ENCODE data around the gene PPDPF. TPM values are rescaled to one million over a fixed set of nuclear protein-coding genes. Genes with fewer than 3 reads are reported as not detected.

Gene PPDPF
- polyA plus RNA-seq, 1 donor (not counting 4 experiments of a cell fraction or from before 2014, with no cell fraction given): 8.8 TPM

DNA sequence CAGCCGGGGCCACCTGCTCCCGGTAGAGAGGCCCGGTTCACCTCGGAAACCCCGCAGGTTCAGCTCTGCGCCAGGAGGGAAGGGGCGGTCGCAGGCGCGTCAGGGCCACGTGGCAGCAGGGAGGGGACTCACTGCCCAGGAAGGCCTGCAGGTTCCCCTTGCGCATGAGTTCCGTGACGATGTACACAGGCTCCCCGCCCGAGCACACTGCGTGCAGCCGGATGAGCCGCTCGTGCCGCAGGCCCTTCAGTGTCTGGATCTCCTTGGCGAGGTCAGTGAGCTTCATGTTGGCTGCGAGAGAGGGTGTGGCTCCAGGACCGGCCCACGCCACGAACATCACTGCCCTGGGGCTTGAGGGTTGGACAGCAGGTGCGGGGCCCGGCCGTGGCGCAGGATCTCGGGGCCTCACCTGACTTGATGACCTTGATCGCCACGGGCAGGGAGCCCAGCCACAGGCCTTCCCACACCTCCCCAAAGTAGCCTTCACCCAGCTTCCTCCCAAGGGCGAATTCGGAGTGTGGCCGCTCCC is 21.5 kb downstream of the PPDPF start:
- peaks cover 47% of the 10 kb centered on the region for H3K4me1 ChIP-seq (ENCODE audit: control insufficient read depth, extremely low read depth, insufficient read depth, low read length)
- no peaks in the 10 kb centered on the region for H3K36me3 ChIP-seq (ENCODE audit: control insufficient read depth in 2 of 2, extremely low read depth in 1 of 2, insufficient read depth in 2 of 2, low read length in 2 of 2)
- H3K79me2 ChIP-seq (ENCODE audit: control insufficient read depth, insufficient read depth, low read length): no peaks in the 10 kb centered on the region
- no peaks in the 10 kb centered on the region for H3K9me3 ChIP-seq (ENCODE audit: control insufficient read depth, low read depth, low read length)
- no peak overlapping the region for H3K4me2 ChIP-seq (ENCODE audit: control insufficient read depth, extremely low read depth, insufficient read depth, low read depth, low read length)
- no peak overlapping the region for H3K27ac ChIP-seq (ENCODE audit: control insufficient read depth, insufficient read depth, low read length)
- no peak for TF ChIP-seq EZH2 (IDR thresholded peaks at IDR 0.05; ENCODE audit: low read length)
- TF ChIP-seq, protein P1, sequence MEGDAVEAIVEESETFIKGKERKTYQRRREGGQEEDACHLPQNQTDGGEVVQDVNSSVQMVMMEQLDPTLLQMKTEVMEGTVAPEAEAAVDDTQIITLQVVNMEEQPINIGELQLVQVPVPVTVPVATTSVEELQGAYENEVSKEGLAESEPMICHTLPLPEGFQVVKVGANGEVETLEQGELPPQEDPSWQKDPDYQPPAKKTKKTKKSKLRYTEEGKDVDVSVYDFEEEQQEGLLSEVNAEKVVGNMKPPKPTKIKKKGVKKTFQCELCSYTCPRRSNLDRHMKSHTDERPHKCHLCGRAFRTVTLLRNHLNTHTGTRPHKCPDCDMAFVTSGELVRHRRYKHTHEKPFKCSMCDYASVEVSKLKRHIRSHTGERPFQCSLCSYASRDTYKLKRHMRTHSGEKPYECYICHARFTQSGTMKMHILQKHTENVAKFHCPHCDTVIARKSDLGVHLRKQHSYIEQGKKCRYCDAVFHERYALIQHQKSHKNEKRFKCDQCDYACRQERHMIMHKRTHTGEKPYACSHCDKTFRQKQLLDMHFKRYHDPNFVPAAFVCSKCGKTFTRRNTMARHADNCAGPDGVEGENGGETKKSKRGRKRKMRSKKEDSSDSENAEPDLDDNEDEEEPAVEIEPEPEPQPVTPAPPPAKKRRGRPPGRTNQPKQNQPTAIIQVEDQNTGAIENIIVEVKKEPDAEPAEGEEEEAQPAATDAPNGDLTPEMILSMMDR (optimal IDR thresholded peaks at IDR 0.05 in 1 of 3, IDR thresholded peaks at IDR 0.05 in 1 of 3, conservative IDR thresholded peaks at IDR 0.05 in 1 of 3; ENCODE audit: extremely low read depth in 1 of 3, insufficient read depth in 2 of 3, low read length in 3 of 3): no peak
- H4K20me1 ChIP-seq (ENCODE audit: control insufficient read depth, extremely low read depth, insufficient read depth, low read length): no peaks in the 10 kb centered on the region
- no peak overlapping the region for H3K9ac ChIP-seq (ENCODE audit: control insufficient read depth, extremely low read depth, insufficient read depth, low read length)
- dilution Hi-C loops (cut with MboI; ENCODE audit: extremely low pct_ligation_motif_present, low sequenced_read_pairs): no loop called here
- peak overlapping the region in 1 of 3 experiments; percentile 19 for H3K4me3 ChIP-seq (ENCODE audit: control insufficient read depth in 2 of 3, extremely low read depth in 1 of 3, insufficient read depth in 2 of 3, low read depth in 1 of 3, low read length in 3 of 3)
- peak overlapping the region; percentile 4 for H2AFZ ChIP-seq (ENCODE audit: control insufficient read depth, low read length)
- H3K27me3 ChIP-seq (ENCODE audit: control insufficient read depth, extremely low read depth, insufficient read depth, low read length): no peaks in the 10 kb centered on the region
- H3K9me1 ChIP-seq (ENCODE audit: control insufficient read depth, extremely low read depth, insufficient read depth, low read length): no peaks in the 10 kb centered on the region
- DNase-seq (ENCODE audit: low read depth, low spot score) (no peak), FAIRE-seq (peak; percentile 48)

- Histone ChIP-seq H3K9me1 (ENCODE audit: control insufficient read depth, extremely low read depth, insufficient read depth, low read length) (no peaks in the 10 kb centered on the region), H3K4me1 (ENCODE audit: control insufficient read depth, extremely low read depth, insufficient read depth, low read length) (peaks cover 47% of the 10 kb centered on the region), H3K36me3 (ENCODE audit: control insufficient read depth in 2 of 2, extremely low read depth in 1 of 2, insufficient read depth in 2 of 2, low read length in 2 of 2) (no peaks in the 10 kb centered on the region), H3K4me2 (ENCODE audit: control insufficient read depth, extremely low read depth, insufficient read depth, low read depth, low read length) (no peak overlapping the region), H2AFZ (ENCODE audit: control insufficient read depth, low read length) (no peak overlapping the region), H3K4me3 (ENCODE audit: control insufficient read depth in 2 of 3, extremely low read depth in 1 of 3, insufficient read depth in 2 of 3, low read depth in 1 of 3, low read length in 3 of 3) (no peak overlapping the region), H3K9me3 (ENCODE audit: control insufficient read depth, low read depth, low read length) (no peaks in the 10 kb centered on the region), H3K9ac (ENCODE audit: control insufficient read depth, extremely low read depth, insufficient read depth, low read length) (no peak overlapping the region), H4K20me1 (ENCODE audit: control insufficient read depth, extremely low read depth, insufficient read depth, low read length) (no peaks in the 10 kb centered on the region), H3K27ac (ENCODE audit: control insufficient read depth, insufficient read depth, low read length) (no peak overlapping the region), H3K79me2 (ENCODE audit: control insufficient read depth, insufficient read depth, low read length) (no peaks in the 10 kb centered on the region), H3K27me3 (ENCODE audit: control insufficient read depth, extremely low read depth, insufficient read depth, low read length) (no peaks in the 10 kb centered on the region)
- TF ChIP-seq EZH2 (IDR thresholded peaks at IDR 0.05; ENCODE audit: low read length): no peak
- TF ChIP-seq, protein P1 (optimal IDR thresholded peaks at IDR 0.05 in 1 of 3, IDR thresholded peaks at IDR 0.05 in 1 of 3, conservative IDR thresholded peaks at IDR 0.05 in 1 of 3; ENCODE audit: extremely low read depth in 1 of 3, insufficient read depth in 2 of 3, low read length in 3 of 3): no peak
- DNase-seq (ENCODE audit: low read depth, low spot score) (no peak), FAIRE-seq (no peak)
- dilution Hi-C loops (cut with MboI; ENCODE audit: extremely low pct_ligation_motif_present, low sequenced_read_pairs): no loop called here
These were observed 22.1 kb downstream of the PPDPF start for GRCh38 chr20:63542696-63543095.
